HG03064 (cell line): ENCODE data around the gene SLC9A7.
"Not testable (repeated sequence)": the region's sequence is repeated elsewhere in the genome, so short reads cannot be mapped to it uniquely, and the experiment has no call there.

Source experiments
- ATAC-seq: cut with Tn5 transposase; IDR thresholded peaks from one replicate; pipeline ENCODE4 v1.9.1; 2021; ENCODE audit warnings: low read depth; ENCODE audit not compliant: unreplicated experiment

The SLC9A7 gene

DNA sequence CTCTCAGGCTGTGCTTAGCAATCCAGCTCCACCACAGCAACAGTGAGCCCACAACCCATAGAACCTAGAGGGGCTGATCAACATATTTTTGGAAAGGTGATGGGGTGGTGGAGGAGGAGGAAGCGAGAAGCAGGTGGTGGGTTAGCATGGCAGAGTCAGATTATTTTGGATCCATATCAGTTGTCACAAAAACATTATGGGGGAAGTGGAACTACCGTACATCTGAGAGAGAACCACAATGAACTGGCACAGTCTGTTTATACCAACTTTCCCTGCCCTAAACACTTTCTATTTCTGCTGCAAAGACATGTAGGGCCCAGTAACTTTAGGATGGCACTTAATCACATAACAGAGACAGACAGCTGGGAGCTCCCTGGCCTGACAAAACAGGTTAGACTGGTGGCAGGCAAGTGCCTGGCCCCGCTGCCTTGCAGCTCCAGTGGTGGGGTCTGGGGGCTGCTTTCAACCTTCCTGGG is 4.3 kb downstream of the SLC9A7 start:
- ATAC-seq, result no peak

DNA sequence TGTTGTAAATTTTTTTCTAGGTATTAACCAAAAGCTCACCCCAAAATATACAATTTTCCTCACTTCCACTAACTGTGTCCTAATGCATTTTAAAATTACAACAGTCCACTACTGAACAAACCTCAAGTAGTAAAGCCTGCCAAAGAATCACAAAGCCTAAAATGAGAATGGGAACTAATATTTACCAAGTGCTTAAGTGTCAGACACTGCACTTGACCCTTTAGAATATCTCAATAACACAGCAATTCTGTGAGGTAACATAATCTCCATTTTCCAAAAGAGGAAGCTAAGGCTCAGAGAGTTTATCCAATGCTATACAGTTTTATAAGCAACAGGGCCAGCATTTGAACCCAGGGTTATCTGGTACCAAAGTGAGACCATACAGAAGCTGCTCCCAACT is 4.9 kb downstream of the SLC9A7 start:
- ATAC-seq, result no peak

DNA sequence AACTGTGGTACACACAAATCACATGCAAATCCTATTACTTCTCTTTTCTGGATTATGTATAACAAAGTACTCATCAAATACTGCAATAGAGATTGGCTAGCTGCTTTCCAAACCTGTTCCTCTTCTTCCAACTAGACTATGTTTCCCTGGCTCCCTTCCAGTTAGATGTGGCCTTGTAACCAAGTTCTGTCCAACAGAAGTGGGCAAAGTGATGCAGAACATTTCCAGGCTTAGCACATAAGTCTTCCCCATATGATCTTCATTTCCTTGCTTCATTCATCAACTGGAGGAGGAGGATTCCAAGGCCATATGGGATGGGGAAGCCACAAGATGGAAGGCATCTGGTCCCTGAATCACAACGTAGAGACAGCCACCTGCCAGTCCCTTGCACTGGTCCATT is 8.0 kb downstream of the SLC9A7 start:
- ATAC-seq, result no peak

DNA sequence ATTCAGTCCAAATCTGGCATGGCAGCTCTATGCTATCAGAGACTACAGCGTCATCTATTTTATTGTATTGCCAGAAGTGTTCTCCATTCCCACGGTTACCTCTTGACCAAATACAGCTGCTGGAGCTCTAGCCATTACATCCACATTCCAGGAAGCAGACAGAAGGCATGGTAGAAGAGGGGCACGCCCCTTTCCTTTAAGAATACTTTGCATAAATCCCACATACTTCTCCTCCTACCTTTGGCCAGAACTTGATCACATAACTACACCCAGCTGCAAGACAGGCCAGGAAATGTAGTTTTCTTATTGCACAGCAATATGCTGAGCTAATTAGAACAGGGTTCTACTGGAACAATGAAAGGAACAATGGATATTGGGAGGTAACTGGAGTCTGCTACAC is 14.9 kb downstream of the SLC9A7 start:
- no peak for ATAC-seq

DNA sequence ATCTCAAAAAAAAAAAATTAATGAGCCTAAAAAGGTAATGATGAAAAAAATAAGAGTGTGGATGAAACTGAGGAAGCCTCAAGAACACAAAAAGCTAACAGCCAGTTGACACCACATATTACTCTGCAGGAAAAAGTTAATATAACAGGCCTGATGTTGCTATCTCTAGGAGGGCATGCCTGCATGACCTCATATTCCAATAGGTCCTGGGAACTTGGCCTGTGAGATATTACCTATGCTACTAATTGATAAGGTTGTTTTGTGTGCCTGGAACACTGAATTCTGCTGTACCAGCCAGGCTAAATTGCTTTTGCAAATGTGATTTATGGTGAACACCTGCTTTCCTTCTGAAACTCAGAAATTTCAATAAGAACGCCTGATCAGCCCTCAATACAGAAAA is 15.9 kb downstream of the SLC9A7 start:
- no peak for ATAC-seq

DNA sequence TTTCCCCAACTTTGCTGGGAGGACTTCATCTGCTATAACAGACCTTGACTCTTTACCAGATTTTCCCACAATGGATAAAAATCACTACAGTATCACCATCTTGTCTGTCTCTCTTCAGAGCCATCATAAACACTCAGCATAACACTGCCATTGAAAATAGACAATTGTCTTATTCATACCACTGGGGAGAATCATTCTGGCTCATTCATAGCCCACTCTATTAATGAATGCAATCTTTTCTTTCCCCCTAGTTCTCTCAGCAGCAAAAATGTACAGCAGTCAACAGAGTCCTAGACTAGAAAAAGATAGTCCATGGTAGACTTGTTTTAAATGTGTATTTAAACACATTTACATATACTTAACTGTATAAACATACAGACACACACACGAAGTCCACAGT is 19.2 kb downstream of the SLC9A7 start:
- ATAC-seq, result no peak

DNA sequence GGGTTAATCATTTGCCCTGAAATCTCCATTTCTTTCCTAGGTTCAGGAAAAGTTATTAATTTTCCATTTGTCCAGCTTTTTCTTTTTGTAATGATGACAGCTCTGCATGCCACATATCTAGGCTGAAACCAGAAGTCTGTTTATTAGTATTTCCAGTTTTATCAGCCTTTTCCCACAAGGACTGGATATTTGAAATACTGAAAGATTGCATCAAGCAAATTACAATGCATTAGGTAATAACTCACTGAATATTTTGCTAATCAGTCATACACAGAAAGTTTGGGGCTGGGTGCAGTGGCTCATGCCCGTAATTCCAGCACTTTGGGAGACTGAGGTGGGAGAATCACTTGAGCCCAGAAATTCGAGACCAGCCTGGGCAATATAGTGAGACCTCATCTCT is 21.5 kb downstream of the SLC9A7 start:
- no peak for ATAC-seq

DNA sequence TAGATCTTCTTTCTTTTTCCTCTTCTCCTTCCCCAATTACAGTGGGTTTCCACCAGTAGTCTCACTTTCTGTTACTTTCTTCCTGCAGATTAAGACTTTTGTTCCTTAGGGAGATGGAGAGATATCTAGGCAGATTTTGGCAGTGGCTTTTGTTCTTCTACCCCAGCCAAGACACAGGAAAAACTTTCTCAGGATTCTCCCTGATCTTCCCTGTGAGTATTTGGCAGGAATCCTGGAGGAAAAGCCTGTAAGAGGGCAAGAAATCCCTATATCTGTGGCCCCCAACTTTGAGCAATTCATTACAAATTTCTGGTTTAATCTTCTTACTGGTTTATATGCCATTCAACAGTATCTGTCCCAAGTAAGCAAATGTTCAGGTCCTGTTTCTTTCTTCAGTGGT is 21.9 kb downstream of the SLC9A7 start:
- ATAC-seq, result no peak

DNA sequence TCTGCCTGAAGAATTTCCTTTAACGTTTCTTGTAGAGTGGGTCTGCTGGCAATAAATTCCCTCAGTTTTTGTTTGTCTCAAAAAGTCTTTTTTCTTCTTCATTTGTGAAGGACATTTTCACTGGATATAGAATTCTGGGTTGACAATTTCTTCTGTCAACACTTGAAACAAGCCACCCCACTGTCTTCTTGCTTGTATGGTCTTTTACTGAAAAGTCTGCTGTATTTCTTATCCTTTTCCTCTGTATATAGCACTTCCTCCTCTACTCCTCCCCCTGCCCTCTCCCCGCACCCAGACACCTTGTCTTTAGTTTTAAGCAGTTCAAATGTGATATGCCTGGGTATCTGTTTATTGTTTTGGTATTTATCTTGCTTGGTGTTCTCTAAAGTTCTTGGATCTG is 23.3 kb downstream of the SLC9A7 start:
- no peak for ATAC-seq

DNA sequence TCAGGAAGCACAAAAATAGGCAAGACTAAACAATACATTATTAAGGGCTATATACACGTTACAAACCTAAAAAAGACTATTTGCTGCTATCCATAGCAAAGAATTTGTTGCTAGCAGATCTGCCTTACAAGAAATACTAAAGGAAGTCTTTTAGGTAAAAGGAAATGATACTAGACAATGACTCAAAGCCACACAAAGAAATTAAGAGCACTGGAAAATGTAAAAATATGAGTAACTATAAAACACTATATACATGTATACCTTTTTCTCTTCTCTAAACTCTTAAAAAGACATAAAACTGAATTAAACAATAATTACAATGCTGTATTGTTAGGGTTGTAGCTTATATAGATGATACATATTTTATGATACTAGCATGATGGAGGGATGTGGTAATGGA is 25.7 kb downstream of the SLC9A7 start:
- ATAC-seq, result no peak

DNA sequence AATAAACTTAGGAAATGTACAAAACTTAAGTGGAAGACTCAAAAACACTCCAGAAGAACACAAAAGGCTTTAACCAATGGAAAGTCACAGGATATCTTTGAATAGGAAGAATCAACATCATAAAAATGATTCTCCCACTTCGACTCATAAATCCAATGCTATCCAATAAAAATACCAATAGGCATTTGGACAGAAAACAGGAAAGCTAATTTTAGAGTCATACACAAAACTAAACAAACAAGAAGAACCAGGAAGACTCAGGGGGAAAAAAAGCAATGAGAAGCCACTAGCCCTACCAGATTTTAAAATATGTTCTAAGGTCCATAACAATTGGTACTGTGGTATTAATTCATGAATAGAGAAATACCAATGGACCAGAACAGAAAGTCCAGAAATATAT is 28.2 kb downstream of the SLC9A7 start:
- ATAC-seq, result no peak

DNA sequence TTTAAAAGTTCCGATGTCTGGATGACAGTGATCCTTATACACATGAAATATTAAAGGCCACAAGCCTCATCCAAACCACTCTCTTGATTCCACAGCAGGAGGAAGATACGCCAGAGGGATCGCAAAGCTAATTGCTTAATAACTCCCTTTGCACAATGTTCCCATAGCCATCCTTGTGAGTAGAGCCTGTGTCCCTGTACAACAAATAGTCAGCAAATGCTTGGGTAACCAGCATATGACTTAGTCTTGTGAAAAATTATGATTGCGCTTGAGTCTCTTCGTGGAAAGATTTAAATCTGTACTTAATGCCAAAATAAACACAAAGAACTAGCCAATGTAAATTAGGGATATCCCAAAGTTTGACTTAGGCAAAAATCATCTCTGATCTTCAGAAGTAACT is 31.5 kb downstream of the SLC9A7 start:
- no peak for ATAC-seq

DNA sequence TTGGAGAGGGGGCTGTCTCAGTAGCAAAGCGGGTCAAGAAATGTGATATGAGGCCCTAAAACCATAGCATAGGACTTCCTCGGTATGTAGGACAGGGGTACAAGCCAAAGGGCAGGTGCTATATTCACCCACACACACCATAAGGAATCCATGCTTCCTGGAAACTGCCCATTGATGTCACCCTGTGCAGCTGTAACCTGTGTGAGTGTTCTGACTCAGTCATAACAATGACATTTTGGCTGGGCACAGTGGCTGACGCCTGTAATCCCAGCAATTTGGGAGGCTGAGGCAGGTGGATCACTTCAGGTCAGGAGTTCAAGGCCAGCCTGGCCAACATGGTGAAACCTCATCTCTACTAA is 35.4 kb downstream of the SLC9A7 start:
- not testable (repeated sequence) for ATAC-seq

DNA sequence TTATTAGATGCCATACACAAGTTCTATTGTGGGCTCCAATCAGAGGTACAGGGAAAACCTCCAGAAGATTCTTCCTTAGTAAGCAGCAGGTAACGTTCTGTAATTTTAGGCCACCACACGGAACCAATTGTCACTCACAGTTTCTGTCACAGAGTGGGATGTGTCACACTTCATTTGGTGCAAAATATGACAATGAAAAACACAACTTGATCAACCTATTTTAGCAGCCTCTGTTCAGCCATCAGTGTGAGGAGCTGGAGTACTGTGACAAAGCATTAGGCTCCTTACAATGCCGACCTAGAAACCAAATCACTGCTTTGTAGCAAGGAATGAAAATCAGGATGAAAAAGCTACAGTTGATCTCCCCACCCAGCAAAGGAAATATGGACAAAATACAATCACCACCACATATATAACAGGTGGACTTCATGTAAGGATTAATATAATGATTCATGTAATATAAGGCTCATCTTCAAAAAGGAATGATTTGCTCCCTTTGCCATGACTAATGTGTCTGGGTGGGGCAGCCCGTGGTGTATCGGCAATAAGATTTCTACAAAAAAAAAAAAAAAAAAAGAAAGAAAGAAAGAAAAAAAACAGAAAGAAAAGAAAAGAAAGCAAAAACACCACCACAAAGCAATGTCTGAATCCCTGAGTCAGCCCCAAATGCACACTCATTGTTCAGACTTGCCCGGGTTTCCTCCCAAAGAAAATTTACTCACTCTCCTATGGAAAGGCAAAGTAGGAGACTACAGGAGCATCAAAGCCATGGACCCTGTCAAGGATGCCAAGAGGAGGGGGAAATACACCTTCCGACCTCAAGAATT is 36.0 kb downstream of the SLC9A7 start:
- ATAC-seq, result no peak

DNA sequence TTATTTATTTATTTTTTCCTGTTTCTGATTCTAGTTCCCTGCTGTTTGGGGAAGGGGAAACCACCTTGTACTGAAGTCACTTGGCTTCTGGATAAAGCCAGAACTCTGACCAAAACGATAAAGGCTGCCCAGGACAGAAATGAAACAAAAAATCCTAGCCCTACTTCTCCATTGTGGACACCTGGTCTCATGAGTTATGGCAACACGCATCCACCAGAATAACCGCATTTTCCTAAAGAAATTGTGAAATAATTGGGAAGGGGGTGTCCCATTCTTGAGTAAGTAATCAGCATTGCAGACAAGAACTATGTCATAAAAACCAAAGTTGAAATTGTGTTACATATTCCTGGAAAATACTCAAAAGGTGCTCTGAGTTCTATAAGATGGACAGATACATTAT is 42.1 kb downstream of the SLC9A7 start:
- ATAC-seq, result no peak

DNA sequence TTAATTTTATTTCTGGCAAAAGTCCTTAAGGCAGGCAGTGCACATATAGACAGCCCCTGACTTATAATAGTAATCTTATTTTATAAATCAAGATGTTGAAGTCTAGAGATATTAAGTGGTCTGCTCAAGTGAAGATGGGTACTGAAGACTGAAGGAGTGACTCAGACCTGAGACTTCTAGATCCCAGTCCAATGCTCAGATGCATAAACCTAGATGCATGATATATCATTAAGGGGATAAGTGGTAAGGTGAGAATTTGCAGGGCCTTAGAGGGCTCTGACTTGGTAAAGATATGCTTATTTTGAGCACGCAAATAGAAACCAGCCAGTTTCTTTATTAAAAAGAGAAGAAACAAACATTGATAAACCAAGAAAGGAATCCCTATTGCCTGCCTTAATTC is 42.9 kb downstream of the SLC9A7 start:
- no peak for ATAC-seq

DNA sequence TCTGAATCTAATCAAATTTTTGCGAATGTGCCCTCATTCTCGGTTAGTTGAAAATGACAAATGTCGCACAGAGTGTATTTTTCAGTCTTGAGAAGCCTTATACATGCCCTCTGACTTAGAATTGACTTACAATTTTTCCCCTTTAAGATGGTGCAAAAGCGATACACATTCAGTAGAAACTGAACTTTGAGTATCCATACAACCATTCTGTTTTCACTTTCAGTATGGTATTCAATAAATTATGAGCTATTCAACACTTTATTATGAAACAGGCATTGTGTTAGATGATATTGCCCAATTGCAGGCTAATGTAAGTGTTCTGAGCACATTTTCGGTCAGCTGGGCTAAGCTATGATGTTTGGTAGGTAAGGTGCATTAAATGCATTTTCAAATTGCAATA is 43.4 kb downstream of the SLC9A7 start:
- ATAC-seq, result no peak

DNA sequence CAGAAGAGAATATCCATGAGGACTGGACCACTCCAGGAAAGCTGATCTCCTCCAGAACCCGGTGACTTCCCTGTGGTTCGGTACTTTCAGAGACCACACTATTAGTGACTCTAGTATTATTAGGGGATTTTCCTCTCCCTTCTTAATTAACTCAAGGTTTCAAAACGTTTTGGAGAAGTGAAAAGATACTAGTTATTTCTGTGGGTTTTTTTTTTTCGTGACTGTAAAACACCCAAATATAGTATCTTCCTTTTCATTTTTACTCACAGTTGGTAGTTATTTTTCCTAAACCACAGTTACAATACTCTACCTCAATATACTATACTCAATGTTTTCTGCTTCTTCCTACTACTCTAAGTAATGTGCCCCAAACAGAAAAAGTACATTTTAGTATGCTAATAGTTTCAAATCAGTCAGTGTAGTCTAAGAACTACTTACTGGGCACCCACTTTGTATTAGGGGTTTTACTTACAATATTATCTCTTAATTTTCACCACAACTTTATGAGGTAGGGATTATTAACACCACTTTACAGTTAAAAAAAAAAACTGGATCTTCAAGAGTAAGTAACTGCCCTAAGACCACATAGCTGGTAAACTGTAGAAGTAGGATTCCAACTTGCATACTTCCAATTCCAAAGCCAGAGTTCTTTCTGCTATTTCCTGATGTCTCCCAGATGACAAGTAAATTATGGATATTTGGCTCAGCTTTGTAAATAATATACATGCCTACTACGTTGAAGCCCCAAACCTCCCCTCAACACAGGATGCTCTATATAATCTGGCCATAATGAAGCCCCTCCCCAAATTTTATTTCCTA is 45.0 kb downstream of the SLC9A7 start:
- ATAC-seq, result peak; percentile 44

DNA sequence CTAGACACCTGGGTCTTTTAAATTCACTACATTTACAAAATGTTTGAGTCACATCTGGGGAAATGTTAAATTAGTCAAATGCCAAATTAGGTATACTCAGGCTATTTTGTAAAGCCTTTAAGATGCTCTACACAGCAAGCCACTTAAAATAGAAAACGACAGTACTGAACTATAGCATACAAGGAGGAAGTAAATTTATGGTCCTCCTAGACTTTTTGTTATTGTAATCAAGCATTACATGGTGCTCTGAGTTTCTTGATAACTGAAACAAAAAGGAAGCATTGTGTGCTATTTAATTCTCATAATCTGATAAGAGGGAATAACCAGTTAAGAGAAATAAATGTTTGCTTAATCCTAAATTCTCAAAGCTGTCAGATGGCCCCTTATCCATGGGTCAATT is 46.2 kb downstream of the SLC9A7 start:
- ATAC-seq, result no peak

DNA sequence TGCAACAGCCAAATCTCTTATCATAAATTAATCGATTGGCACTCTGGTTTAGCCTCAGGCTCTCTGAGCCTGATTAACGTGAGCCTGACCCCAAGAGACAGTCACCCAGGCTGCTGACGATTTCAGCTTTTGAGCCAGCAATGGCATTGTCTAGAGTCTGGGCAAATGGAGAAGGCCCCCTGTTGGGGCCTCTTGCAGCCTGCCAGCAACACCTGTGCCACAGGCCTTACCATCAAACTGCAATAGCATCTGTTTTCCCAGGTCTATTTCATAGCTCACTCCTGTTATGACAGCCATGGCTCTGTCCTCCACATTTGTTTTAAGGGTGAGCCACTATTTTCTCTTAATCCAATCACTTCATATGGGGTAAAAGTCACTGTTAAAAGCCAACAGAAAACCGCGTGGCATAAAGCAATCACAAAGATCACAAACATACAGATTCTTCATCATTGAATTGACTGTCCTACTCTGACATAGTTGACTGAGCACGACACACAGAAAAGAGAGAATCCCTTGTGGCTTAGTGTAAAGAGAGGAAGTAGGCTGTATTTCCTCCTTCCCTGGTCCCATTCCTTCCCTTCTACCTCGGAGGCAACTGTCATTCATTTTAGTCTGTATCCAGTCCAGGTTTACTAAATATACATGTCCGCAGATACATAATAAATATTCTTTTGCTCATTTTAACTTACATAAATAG is 47.8 kb downstream of the SLC9A7 start:
- ATAC-seq, result peak; percentile 34

DNA sequence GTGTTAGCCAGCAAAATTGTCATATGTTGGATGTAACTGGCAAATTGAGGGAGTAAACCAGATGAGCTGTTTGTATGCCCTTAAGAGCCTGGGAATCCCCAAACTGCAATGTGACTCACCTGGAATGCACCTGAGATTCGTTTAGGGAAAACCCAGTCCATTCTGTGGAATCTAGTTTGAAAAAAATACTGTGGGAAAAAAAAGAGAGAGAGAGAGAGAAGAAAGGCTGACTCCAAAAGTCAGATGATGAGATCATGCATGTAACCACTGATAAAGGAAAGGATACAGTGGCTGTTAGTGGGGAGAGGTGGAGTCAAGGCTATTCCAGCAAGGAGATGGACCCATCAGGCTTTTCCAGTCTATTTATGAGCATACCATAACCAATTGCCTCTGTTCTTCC is 48.5 kb downstream of the SLC9A7 start:
- peak; percentile 6 for ATAC-seq
